DMS153 (cell line): ENCODE measurements around the gene AHCY.
"Not testable (repeated sequence)": the region's sequence is repeated elsewhere in the genome, so short reads cannot be mapped to it uniquely, and the experiment has no call there.

Experiments
- DNase-seq: peaks from one replicate; lab custom pipeline; 2025; lab: John Stamatoyannopoulos, UW

AHCY gene

DNA sequence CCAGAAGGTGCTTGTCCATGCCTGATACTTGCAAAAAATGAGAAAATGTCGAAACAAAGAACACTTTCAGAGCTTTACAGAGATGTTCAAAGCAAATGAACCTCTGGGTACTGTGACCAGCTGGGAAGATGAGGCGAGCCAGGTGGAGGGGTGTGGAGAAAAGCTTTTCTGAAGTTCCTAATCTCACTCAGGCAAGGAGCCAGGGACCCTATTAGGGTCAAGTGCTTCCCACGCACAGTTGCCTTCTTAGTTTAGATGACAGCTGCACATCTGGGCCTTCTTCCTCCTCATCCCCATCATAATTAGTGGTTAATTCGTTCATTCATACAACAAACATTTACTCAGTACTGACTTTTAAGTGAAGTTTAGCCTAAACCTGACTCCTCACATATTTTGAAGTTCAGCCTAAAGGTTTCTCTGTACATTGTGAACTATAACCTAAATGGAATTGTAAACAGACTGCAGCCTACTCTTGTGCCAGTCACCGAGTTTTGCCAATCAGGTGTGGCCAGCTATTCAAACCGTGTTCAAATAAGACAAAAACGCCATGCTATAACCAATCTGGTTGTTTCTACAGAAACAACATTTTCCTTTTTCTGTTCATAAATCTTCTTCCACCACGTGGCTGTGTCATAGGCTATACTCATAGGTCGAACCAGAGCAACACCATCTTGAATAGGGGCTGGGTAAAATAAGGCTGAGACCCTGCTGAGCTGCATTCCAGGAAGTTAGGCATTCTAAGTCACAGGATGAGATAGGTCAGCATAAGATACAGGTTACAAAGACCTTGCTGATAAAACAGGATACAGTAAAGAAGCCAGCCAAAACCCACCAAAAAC lies 19.3 kb upstream of the AHCY start:
- DNase-seq = no peak

- DNase-seq = no peak
These were observed 17.7 kb upstream of the AHCY start for GRCh38 chr20:34320861-34321260.

- no peak for DNase-seq
These were observed 15.7 kb upstream of the AHCY start for GRCh38 chr20:34318609-34319443.

DNA sequence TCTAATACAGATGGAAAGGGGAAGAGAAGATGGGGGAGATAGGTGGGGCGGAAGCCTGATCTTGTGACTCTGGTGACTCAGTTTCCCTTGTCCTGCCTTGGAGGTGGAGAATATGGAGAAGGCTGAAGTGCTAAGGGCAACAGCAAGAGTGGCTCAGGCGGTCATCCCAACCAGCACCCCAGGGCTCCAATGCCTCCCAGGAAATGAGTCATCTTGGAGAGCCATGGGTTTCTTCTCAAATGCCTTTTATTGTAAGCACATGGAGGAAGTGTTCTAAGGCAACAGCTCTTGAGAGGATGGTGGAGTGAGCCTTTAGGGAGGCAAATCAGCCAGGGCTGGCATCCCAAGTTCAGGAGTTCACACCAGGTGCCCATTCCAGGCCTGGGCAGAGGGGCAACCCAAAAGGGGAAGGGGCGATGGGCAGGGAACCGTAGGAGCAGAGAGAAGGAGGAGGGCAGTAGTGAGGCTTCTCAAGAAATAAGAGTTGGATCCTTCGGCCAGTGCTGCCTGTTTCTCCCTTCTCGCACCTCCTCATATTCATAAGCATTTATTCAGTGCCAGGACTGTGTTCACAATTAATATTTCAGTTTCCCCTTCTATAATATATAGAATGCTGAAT lies 13.2 kb upstream of the AHCY start:
- no peak for DNase-seq

DNA sequence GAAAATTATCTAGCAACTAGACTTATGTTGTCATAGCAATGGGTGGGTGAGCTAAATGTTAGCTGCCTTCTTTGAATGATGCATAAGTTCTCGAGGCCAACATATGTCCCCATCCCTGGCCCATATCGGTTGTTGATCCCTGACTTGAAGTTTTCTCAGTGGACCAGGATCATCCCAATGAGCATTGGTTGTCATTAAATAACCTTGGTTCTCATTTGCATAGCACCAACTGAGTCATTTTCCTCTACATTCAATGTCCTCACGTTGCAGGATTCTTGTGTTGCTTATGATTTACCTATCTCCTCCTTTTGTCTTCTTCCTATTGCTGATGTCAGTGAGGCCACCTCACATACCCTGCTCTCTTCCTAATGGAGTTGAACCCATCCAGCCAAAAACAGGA lies 12.1 kb upstream of the AHCY start:
- no peak for DNase-seq

- DNase-seq = peak; percentile 70
These were observed 9.5 kb upstream of the AHCY start for GRCh38 chr20:34312544-34313217.

GRCh38 chr20:34312024-34312460 lies 8.9 kb upstream of the AHCY start:
- DNase-seq = no peak

DNA sequence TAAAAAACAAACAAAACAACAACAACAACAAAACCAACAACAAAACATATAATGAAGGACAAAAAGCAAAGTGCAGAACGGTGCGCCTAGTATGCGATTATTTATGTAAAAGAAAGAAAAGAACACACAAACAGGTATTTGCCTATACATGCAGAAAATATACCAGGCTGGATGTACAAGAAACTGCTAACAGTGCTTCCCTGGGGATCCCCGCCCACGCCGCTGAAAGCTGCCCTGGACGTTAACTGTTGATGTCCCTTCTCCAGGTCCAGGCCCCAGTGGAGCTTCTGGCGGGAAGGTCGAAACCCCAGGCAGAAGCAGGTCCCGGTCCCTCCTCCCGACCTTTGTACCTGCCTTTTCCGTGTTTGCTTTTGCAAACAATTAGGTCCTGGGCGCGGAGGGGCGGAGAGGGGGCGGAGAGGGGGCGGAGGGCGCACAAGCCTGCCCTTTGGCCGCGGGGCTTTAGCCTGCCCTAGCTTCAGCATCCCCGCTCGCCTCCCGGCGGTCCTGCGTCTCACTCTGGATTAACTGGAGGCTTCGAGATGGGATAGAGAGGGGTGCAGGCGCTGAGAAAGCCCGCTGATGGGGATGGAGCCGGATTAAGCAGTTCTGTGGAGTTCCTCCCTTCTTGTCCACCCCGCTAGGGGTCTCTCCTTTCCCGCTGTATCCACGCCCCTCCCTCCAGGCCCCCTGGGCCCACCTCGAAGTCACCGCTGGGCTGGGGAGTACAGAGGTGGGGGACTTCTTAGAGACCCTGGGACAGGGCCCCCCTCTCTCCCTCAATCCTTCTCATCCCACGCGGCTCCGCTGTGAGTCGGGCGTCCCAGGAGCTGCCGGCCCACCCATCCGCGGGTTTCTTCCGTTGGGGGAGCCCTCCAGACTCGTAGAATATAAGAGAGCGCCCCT lies 8.2 kb upstream of the AHCY start:
- peak; percentile 45 for DNase-seq

- DNase-seq = no peak
These were observed 7.4 kb upstream of the AHCY start for GRCh38 chr20:34310481-34311117.

DNA sequence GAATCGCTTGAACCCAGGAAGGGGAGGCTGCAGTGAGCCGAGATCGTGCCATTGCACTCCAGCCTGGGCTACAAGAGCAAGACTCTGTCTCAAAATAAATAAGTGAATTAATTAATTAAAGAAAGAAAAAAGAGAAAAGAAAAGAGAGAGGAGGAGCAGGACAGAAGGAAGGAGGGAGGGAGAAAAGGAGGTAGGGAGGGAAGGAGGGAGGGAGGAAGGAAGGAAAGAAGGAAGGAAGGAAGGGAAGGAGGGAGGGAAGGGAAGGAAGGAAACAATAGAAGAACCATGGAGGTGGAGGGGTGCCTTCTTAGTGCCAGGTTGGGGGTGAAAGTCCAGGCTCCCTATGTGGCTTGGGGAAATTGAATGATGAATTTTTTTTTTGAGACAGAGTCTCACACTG lies 6.5 kb upstream of the AHCY start:
- DNase-seq = no peak

DNA sequence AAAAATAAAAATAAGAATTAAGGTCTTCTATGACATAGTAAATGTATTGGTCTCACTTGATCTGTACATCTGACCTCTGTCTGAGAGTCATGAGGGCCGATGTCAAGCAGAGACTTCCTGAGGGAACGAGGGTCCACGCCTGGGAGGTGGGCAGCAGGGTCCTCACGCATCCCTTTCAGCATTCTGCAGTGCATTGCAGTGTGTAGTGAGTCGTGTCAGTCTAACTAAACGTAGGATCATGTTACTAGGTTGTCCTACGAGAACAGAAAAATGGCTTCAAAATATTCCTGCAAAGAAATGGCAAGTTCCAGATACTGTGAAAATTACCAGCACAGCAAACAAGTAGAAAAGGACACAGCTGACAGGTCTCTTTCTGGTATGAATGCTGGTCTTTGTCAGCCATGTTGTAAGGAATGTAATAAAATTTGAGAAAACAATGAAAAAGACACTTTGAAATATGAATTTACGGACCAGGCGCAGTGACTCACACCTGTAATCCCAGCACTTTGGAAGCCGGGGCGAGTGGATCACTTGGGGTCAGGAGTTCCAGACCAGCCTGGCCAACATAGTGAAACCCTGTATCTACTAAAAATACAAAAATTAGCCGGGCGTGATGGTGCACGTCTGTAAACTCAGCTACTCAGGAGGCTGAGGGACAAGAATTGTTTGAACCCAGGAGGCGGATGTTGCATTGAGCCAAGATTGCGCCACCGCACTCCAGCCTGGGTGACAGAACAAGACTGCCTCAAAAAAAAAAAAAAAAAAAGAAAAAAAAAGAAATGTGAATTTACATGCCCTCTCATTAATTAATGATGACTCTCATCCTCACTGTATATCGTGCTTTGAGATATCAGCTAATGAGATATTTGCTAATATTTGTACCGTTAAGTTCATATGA lies 2.4 kb upstream of the AHCY start:
- DNase-seq = no peak

GRCh38 chr20:34302312-34302722 lies 838 bp downstream of the AHCY start:
- no peak for DNase-seq

- no peak for DNase-seq
These were observed 1.4 kb downstream of the AHCY start for GRCh38 chr20:34301587-34302311.

DNA sequence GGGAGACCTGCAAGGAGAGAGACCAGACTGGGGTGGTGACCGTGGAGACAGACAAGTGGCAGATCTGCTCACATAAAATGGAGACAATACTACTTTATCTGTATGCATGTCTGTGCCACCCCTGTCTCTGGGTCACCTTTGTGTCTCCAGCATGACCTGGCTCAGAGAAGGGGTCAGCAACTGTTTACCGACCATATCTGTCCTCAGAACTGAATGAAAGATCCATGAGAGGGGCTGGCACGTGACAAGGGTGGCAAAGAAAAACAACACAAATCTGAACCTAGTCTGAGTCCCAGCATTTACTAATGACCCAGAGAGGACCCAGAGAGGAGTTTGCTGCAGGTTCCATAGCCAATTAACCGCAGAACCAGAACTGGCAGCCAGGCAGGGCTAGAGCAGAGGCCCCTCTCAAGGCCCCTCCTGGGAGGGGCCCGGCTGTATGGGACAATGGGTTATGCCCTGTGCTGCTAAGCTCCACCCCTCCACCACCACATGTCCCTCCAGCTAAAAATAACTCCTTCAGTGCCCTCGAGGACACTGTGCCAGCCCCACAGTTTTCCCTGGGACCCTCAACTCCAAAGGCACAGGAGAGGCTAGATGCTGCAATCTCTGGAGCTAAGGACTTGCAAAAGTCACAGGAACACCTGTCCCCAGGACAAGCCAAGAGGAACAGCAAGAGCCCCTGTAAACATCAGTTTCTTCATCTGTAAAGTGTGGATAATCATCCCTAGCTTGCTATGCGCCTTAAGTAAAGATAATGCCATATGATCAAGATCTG lies 2.2 kb downstream of the AHCY start:
- DNase-seq = no peak

DNA sequence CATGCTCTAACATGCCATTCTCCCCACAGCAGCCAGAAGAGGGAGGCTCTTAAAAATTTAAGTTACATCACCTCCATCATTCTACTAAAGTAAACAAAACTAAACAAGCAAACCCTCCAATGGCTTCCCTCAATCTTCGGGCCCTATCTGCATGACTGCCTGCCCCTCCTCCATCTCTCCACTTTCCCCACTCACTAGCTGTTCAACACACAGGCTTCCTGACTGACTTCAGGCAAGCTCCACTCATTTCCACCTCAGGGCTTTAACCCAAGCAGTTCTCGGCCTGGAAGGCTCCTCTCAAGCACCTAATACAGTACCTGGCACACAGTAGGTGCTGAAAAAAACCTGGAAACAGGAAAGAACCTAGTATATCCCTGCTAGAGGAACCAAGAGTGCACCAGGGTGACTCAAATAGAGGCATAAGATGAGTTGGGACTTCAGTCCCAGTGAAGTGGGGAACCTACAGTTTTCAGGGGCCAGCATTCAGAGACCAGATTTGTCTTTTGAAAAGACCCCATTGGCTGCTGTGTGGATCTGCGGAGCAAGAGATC lies 2.8 kb downstream of the AHCY start:
- DNase-seq = peak; percentile 25

DNA sequence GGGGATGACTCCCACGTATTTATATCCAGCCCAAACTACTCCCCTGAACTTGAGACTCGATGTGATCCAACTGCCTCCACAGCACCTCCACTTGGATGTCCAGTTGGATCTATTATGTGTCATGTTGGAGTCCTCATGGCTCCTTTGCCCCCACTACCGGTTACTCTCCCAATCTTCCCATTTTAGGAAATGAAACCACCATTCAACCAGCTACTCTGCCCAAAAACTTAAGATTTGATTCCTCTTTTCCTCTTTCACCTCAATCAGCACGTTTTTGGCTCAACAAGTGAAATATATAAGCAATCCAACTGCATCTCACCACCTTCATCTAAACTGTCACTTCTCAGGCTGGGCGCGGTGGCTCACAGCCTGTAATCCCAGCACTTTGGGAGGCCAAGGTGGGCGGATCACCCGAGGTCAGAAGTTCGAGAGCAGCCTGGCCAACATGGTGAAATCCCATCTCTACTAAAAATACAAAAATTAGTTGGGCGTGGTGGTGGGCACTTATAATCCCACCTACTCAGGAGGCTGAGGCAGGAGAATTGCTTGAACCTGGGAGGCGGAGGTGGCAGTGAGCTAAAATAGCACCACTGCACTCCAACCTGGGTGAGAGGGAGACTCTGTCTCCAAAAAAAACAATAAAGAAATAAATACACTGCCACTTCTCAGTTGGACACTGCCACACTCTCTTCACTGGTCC lies 3.4 kb downstream of the AHCY start:
- no peak for DNase-seq

DNA sequence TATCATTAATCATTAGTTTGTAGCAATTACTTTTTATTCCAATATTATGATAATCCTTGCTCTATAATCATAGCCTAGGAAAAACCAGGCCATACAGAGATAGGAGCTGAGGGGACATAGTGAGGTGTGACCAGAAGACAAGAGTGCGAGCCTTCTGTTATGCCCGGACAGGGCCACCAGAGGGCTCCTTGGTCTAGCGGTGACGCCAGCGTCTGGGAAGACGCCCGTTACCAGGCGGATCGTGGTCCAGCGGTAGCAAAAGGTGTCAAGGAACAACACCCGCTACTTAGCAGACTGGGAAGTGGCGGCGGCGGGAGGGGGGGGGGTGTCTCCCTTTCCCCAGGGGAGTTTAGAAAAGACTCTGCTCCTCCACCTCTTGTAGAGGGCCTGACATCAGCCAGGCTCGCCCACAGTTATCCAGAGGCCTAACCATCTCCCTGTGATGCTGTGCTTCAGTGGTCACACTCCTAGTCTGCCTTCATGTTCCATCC lies 4.8 kb downstream of the AHCY start:
- not testable (repeated sequence) for DNase-seq
